Smooth muscle cell (in vitro differentiated cells): ENCODE data around the gene TNFSF8. TPM values are rescaled to one million over a fixed set of nuclear protein-coding genes. Genes with fewer than 3 reads are reported as not detected.

Source experiments
- DNase-seq: peaks from one replicate; lab custom pipeline; 2025; ENCODE audit not compliant: unreplicated experiment; lab: John Stamatoyannopoulos, UW
- H2AFZ ChIP-seq: fragments of 200-600 bp; sonication (generic); 2 replicates; pipeline ENCODE4 v1.6.0; 2016; ENCODE audit warnings: antibody characterized with exemption, low read depth, mild to moderate bottlenecking
- H3F3A ChIP-seq: fragments of 200-600 bp; sonication (generic); 2 replicates; pipeline ENCODE4 v1.6.0; 2017; ENCODE audit warnings: antibody characterized with exemption, low read depth
- H3K27ac ChIP-seq: fragments of 200-600 bp; sonication (generic); 2 replicates; pipeline ENCODE4 v1.5.1; 2016; ENCODE audit warnings: low read depth, mild to moderate bottlenecking
- H3K27me3 ChIP-seq: fragments of 200-600 bp; sonication (generic); 2 replicates; pipeline ENCODE4 v1.6.1; 2016; ENCODE audit warnings: low read depth, mild to moderate bottlenecking
- H3K36me3 ChIP-seq: fragments of 200-600 bp; sonication (generic); 2 replicates; pipeline ENCODE4 v1.5.1; 2016; ENCODE audit warnings: low read depth
- H3K4me1 ChIP-seq: fragments of 200-600 bp; sonication (generic); 2 replicates; pipeline ENCODE4 v1.5.1; 2016; ENCODE audit warnings: low read depth
- H3K4me2 ChIP-seq: fragments of 200-600 bp; sonication (generic); 2 replicates; pipeline ENCODE4 v1.6.0; 2016; ENCODE audit warnings: mild to moderate bottlenecking
- H3K4me3 ChIP-seq: fragments of 200-600 bp; sonication (generic); 2 replicates; pipeline ENCODE4 v1.5.1; 2016; ENCODE audit warnings: mild to moderate bottlenecking
- H3K79me2 ChIP-seq: fragments of 200-600 bp; sonication (generic); 2 replicates; pipeline ENCODE4 v1.6.0; 2016; ENCODE audit warnings: low read depth, mild to moderate bottlenecking
- H3K9ac ChIP-seq: fragments of 200-600 bp; sonication (generic); 2 replicates; pipeline ENCODE4 v1.6.0; 2016; ENCODE audit warnings: low read depth
- H3K9me3 ChIP-seq: fragments of 200-600 bp; sonication (generic); replicated peaks from 2 replicates; pipeline ENCODE4 v1.5.1; 2016; ENCODE audit warnings: low read depth
- H4K20me1 ChIP-seq: fragments of 200-600 bp; sonication (generic); 2 replicates; pipeline ENCODE4 v1.6.0; 2016; ENCODE audit warnings: low read depth
- WGBS: methylation state at CpG from one replicate; pipeline ENCODE4 v1.1.7; 2016; ENCODE audit warnings: low lambda C conversion rate; 5-methylcytosine and 5-hydroxymethylcytosine counted together
- polyA plus RNA-seq: library from polyadenylated mRNA; unstranded; fragments of >200 nt; fragmentation: Nextera tagmentation; extraction: Ambion mirVana; gene quantifications from 2 replicates; pipeline ENCODE4 v1.2.1, GENCODE V29; 2016
- total RNA-seq: library from RNA; depleted of rRNA; stranded (reverse); fragments of >200 nt; gene quantifications from 2 replicates; pipeline ENCODE4 v1.2.3, GENCODE V29; 2014
- TF ChIP-seq, protein P1 (sequence below): fragments of 200-600 bp; sonication (generic); IDR thresholded peaks from 2 replicates; pipeline ENCODE4 v1.5.1; 2017; ENCODE audit warnings: borderline replicate concordance, mild to moderate bottlenecking, antibody characterized with exemption; ENCODE audit not compliant: insufficient read depth, poor library complexity, severe bottlenecking

TNFSF8 gene
- total and polyA plus RNA-seq, 2 experiments from 2014 or later, result not detected

DNA sequence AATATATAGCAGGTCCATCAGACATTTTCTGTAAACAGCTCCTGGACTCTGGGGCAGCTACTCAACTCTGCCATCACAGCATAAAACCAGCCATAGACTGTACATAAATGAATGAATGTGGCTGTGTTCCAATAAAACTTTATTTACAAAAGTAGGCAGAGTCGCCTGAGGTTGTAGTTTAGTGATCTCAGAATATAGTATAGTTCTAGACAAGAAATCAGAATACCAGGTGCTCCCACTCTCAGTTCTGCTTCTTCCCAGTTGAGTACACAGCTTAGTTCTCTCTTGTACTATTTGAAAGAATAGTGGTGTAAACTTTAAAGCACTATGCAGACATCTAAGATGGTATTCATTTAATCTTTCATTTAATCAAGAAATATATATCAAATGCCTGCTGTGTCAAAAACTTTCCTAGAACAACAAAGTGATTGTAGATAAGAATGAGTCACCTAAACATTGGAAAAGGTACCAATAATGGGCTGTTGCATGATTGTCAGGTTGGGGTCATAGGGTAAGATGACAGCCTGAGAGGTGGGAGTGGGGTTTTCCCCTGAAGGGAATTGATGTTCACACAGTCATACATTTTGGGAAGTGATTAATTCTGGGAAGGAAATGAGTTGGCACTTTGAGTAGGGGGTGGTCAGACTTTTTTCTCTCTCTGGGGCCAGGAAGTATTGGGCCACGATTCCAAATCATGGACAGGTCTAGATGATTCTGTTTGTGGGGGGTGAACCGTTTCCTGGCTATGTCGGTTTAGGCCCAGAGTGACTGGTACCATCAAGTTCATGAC, 37.0 kb downstream of the TNFSF8 start:
- H3K9ac ChIP-seq, result no peak overlapping the region
- H3K27me3 ChIP-seq, result no peaks in the 10 kb centered on the region
- H4K20me1 ChIP-seq, result no peaks in the 10 kb centered on the region
- no peak overlapping the region for H3K4me3 ChIP-seq
- no peaks in the 10 kb centered on the region for H3K79me2 ChIP-seq
- peak overlapping the region; percentile 86 for H3K27ac ChIP-seq
- no peak overlapping the region for H2AFZ ChIP-seq
- 98% methylated on average over 4 of the region's 4 CpGs for WGBS
- H3F3A ChIP-seq, result no peaks in the 10 kb centered on the region
- no peak overlapping the region for H3K4me2 ChIP-seq
- H3K9me3 ChIP-seq, result no peaks in the 10 kb centered on the region
- H3K4me1 ChIP-seq, result no peaks in the 10 kb centered on the region
- DNase-seq, result no peak
- TF ChIP-seq, protein P1, sequence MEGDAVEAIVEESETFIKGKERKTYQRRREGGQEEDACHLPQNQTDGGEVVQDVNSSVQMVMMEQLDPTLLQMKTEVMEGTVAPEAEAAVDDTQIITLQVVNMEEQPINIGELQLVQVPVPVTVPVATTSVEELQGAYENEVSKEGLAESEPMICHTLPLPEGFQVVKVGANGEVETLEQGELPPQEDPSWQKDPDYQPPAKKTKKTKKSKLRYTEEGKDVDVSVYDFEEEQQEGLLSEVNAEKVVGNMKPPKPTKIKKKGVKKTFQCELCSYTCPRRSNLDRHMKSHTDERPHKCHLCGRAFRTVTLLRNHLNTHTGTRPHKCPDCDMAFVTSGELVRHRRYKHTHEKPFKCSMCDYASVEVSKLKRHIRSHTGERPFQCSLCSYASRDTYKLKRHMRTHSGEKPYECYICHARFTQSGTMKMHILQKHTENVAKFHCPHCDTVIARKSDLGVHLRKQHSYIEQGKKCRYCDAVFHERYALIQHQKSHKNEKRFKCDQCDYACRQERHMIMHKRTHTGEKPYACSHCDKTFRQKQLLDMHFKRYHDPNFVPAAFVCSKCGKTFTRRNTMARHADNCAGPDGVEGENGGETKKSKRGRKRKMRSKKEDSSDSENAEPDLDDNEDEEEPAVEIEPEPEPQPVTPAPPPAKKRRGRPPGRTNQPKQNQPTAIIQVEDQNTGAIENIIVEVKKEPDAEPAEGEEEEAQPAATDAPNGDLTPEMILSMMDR, result no peak
- H3K36me3 ChIP-seq, result no peaks in the 10 kb centered on the region

DNA sequence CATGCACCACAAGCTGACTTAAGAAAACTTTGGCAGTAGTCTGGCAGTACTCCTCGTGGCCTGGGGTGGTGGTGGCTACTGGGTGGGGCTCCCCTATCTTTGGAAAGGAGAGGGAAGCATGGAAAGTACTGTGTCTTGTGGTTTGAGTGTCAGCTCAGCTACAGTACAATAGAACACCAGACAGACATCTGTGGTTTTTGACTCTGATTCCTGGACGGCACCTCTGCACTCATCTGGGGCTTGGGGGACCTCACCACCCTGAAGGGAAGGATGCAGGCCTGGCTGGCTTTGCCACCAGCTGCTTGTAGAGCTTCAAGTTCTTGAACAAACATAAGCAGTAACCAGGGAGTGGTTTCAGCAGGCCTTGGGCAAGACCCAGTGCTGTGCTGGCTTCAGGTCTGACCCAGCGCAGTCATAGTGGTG, 40.6 kb downstream of the TNFSF8 start:
- Histone ChIP-seq H2AFZ (no peak overlapping the region), H3K9me3 (no peaks in the 10 kb centered on the region), H3K4me1 (no peaks in the 10 kb centered on the region), H3K27me3 (no peaks in the 10 kb centered on the region), H3K9ac (no peak overlapping the region), H3K27ac (no peak overlapping the region), H3K79me2 (no peaks in the 10 kb centered on the region), H3K36me3 (no peaks in the 10 kb centered on the region), H3F3A (no peaks in the 10 kb centered on the region), H3K4me3 (no peak overlapping the region), H3K4me2 (no peak overlapping the region), H4K20me1 (no peaks in the 10 kb centered on the region)
- DNase-seq, result no peak
- 63% methylated on average over 3 of the region's 3 CpGs for WGBS
- TF ChIP-seq, protein P1, result no peak

DNA sequence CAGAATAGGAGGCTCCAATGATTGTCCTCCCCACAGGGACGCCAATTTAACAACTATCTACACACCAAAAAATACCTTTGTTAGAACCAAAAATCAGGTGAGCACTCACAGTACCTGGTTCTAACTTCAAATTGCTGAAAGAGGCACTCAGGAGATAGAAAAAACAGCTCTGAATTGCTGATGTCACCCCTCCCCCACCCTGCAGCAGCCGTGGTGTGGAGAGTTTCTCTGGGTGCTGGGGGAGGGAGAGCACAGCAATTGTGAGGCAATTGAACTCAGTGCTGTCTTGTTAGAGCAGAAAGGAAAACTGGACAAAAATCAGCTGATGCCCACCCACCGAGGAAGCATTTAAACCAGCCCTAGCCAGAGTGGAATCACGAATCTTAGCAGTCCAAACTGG, 41.8 kb downstream of the TNFSF8 start:
- H2AFZ ChIP-seq, result no peak overlapping the region
- H3K79me2 ChIP-seq, result no peaks in the 10 kb centered on the region
- H3K4me3 ChIP-seq, result no peak overlapping the region
- no peaks in the 10 kb centered on the region for H3K9me3 ChIP-seq
- H3K9ac ChIP-seq, result no peak overlapping the region
- H3K4me2 ChIP-seq, result no peak overlapping the region
- H3F3A ChIP-seq, result no peaks in the 10 kb centered on the region
- H3K27me3 ChIP-seq, result no peaks in the 10 kb centered on the region
- TF ChIP-seq, protein P1, result no peak
- no peaks in the 10 kb centered on the region for H4K20me1 ChIP-seq
- H3K36me3 ChIP-seq, result no peaks in the 10 kb centered on the region
- no peak for DNase-seq
- no peaks in the 10 kb centered on the region for H3K4me1 ChIP-seq
- 66% methylated on average over 4 of the region's 4 CpGs for WGBS
- no peak overlapping the region for H3K27ac ChIP-seq

DNA sequence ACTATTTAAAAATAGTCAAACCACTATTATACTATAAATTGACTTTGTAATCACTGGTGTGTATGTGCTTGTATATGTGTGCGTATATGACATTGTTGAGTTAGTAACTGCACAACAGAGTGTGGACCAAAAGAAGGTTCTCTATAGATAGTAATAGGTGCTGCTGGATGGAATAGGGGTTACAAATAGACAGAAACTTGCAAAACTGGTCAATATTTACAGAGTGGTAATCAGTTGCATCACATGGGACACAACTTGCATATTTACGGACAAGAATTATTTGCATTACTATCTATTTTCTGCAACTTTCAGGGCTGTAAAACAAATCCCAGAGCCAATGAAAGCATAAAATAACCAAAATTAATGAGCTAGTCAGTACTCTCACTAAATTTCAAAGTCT, 42.4 kb downstream of the TNFSF8 start:
- H3K27ac ChIP-seq, result no peak overlapping the region
- H3K27me3 ChIP-seq, result no peaks in the 10 kb centered on the region
- TF ChIP-seq, protein P1, result no peak
- no peak overlapping the region for H3K4me3 ChIP-seq
- no peak for DNase-seq
- H3K36me3 ChIP-seq, result no peaks in the 10 kb centered on the region
- no peaks in the 10 kb centered on the region for H3K4me1 ChIP-seq
- no peaks in the 10 kb centered on the region for H4K20me1 ChIP-seq
- no peaks in the 10 kb centered on the region for H3F3A ChIP-seq
- 95% methylated on average over 2 of the region's 2 CpGs for WGBS
- no peak overlapping the region for H3K9ac ChIP-seq
- H2AFZ ChIP-seq, result no peak overlapping the region
- H3K79me2 ChIP-seq, result no peaks in the 10 kb centered on the region
- no peaks in the 10 kb centered on the region for H3K9me3 ChIP-seq
- H3K4me2 ChIP-seq, result no peak overlapping the region
